Activated CD8-positive, alpha-beta memory T cell treated with anti-CD3 and anti-CD28 coated beads, Interleukin-2, amount 50 U/mL, for 24 hours (primary cell): ENCODE results near the gene MEIS2.

ENCODE experiments used
- DNase-seq: peaks from one replicate; pipeline ENCODE4 v3.0.0-alpha.2; 2020; ENCODE audit errors: extremely low read depth

MEIS2 gene

DNA sequence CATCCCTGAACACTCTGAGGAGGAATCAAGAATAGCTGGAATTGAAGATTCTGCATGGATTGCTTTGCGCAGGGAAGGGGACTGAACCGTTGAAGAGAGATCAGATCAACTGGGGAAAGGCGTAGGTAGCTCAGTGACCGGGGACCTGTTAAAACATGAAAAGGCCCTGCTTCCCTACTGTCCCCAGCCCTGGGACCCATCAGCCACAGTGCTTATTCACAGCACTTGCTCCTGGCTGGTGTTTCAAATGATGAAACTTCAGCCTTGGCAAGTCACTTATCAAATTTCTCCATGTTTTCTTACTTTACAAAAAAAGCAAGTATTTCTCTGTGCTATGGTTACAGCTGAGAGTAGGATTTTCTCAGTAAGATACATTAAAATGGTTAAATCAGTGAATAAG lies 199.3 kb downstream of the MEIS2 start:
- DNase-seq = no peak

DNA sequence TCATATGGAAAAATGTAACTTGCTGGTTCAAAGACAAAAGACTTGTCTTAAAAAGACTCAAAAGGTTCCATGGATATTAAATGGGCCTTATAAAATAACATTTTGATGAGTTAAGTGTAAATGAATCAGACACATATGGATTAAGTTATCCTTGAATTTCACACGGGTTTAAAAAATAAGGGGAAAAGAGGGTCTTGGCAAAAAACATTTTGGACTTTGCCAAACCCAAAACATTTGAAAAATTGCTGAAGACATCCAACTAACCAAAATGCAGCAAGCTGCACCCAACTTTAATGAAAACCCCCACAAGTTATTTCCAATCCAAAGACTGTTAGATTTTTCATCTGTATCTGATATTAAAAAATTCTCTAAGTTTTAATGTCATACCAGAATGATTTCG lies 200.7 kb downstream of the MEIS2 start:
- DNase-seq = no peak

DNA sequence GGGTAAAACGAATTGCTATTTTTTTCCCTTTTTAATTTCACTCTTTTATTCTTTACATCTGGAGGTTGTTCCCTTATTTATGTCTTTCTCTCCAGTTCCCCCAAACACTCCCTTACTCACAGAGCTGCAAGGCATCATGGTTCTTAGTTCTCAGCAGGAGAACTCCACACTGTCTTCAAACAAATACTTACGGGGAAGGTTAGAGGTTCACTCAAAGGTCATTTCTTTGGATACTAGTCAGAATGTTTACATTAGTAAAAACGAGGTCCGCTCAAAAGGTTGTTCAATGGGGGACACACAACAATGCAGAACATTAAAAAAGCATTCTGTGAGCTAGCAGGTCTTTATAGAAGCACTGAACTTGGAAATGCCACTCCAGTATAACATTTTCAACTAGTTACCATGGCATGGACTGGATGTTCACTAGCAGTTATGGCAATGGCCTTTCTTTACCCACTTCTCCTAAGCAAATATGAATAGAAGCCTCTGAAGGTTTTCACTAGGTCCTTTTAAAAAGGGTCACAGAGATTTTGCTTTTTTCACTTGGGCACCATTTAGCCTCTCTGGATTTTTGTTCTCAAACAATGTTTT lies 201.7 kb downstream of the MEIS2 start:
- no peak for DNase-seq

DNA sequence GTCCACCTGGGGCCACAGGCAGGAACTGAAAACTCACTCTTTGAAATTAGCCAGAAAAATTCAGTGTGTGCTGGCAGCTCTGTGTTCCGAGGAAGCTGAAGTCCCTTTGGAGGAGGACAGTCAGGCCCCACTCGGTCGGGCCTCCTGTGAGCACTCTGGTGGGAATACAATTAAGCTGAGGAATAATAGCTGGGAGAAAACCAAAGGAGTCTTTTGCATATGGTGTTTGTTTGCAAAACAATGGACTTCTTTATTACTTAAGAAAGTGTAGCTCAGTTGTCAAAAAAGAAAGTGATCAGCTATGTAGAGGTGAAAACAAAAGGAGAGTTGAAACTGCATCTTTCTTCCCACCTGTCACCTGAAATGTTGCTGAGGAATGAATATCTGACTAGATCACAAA lies 202.5 kb downstream of the MEIS2 start:
- DNase-seq = no peak

DNA sequence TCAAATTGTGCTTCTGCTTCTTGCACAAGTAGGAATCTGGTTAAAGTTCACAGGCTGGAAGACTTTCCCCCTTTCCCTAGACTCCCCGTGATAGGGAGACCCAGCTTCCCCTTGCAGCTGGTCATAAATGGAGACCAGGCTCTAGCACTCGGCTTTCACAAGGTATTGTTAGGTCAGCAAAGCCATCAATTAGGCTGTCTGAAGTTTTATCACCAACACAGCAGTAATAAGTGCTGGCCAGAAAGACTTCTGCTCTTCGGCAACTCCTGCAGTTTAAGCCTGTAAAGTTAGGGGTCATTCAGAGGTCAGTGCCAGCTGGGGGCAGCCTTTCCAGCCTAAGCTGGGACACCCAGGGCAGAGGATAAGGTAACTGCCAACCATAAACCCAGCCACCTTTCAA lies 203.4 kb downstream of the MEIS2 start:
- no peak for DNase-seq

DNA sequence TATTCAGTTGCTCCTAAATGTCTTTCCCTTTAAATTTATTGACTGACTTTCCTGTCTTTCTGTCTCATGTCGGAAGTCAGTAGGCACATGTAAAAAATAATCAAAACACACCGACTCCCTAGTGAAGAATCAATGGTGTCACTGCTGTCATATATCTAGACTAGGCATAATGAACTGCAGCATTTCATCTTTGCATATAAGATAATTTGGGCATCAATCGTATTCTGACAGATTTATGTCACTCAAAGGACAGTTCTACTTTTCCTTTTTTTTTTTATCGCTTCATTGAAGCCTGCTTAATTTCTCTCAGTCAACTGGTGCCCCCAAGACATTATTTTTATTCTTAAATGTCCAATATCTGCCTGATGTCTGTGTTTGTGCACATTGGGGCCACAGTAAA lies 206.3 kb downstream of the MEIS2 start:
- no peak for DNase-seq

DNA sequence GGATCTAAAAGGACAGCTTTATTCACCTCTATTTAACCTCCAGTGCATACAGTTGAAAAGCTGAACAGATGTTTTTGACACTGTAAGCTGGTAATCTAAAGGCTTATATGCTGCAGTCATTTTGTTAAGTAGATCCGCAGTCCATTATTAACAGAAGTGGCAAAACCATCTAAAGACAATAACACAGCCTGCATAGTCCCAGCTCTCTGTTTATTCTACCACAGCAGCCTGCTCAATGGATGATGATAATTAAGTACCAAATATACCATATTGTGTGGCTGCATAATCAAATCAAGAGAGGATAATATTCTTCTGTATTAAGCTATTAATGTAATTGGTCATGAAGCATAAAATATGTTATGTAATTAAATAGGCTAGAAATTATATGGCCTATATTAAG lies 207.1 kb downstream of the MEIS2 start:
- no peak for DNase-seq

DNA sequence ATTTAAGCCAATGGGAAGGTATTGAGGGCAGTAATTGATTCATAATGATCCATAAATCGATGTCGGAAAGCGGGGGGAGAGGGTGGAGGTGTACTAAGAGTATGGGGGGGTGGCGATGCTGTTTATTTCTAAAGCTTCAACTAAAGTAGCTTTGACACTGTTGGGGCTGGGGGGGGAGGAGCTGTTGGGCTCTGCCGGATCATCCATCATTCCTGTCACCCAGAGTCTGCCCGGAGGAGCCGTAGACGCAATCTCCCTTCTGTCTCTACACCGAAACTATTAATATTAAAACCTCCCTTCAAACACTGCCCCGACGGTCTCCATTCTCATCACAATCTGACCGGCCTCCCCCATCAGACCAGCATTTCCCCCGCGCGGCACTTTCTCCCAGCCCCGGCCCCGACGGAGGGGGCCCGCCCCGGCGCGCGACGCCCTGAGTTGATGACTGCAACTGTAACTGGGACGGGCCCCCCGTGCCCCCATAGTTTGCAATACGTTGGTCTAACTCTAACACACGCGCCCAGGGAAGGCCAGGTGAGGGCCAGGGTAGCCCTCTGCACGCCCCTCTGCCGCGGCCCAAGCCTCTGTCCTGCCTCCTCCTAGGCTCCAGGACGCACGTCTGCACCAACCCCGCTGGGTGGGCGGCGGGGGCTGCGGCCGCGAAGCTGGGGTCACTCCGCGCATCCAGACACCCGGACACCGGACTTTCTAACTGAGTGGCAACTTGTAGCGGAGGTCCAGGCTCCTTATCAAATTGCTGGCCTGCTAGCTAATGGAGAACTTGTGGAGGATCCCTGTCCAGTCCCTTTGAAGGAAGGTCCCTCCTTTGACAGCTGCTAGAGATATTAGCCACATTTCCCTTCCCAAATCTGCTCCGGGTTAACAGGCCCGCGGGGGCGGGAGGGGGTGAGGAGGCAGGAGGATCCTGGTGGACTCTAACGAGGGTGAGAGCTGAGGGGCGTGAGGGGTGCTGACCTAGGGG lies 212.0 kb downstream of the MEIS2 start:
- no peak for DNase-seq

DNA sequence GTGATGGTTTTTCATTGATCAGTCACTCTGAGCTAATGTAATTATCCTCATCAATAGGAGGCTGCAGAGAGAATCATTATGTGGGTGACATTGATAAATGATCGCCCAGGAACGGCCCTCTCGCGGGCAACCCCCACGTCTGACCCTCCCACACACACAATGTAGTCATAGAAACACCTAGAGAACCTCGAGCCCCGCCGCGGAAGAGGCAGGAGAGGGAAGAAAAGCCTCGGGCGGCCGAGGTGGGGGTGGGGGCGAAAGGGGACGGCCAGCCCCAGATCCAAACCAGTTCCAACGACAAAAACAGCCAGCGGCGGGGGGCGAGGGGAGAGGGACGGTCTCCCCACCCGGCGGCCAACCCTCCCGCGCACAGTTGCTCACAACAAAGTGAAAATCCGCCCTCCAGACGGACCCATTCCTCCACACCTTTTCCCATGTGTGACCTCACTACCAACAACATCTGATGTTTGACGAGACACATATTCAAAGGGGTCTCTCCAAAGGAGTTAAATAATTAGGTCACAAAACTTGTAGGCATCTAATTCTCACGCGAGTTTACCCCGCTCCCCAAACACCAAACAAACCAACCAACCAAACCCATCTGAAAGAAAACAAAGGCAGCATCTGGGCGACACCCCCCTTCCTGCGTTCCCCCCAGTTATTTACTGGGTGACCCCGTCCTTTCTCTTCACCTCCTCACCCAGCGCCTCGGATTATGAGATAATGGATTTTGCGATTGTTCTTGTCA lies 213.0 kb downstream of the MEIS2 start:
- no peak for DNase-seq

DNA sequence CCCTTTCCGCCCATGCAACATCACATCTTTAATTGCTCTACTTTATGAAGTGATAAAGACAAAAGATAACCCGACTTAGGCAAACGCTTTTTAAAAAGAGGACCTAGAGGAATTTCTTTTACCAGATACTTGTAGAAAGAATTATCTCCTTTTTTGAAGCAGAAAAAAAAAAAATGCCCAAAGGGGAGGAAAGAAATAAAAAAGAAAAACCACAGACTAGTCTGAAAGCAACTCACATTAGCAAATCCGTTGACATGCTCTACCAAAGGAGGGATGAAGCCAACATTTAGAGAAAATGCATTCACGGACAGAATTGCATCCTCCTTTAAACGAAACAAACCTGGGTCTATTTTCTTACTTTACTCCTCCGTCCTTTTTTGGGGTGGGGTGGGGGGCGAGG lies 213.6 kb downstream of the MEIS2 start:
- DNase-seq = no peak

DNA sequence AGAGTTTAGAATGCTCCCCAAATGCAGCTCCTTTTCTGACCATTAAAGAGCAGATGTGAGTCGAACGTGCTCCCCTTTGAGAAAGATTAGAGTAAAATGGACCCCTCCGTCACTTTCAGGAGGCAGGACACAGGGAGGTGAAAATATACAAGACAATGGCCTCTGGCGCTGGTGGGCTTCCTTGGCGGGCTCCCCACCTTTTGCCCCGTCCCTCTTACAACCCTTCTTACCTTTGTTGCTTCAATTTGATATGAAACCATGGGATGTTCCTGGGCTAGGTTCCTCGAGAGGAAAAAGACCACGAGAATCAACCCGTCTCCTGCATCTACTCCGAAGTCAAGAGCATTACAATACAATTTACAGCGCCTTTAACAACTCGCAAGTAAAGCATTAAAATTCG lies 214.2 kb downstream of the MEIS2 start:
- DNase-seq = no peak

DNA sequence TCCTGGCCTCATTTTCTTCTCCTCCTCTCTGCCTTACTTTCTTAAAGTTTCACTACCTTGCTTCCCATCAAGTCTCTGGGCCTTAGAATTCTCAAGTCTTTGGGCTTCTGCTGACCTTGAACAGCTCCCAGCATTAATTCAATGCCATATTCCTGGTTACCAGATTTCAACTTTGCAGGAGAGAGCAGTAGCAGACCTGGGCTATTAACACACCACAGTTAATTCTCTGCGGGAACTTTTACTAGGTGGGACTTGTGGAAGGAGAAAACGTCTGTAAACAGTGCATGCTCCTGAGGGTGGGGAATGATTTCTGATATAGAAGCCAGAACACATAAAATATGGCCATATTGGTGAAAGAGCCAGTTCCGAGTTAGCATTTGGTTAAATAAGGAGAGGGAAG lies 214.6 kb downstream of the MEIS2 start:
- no peak for DNase-seq

DNA sequence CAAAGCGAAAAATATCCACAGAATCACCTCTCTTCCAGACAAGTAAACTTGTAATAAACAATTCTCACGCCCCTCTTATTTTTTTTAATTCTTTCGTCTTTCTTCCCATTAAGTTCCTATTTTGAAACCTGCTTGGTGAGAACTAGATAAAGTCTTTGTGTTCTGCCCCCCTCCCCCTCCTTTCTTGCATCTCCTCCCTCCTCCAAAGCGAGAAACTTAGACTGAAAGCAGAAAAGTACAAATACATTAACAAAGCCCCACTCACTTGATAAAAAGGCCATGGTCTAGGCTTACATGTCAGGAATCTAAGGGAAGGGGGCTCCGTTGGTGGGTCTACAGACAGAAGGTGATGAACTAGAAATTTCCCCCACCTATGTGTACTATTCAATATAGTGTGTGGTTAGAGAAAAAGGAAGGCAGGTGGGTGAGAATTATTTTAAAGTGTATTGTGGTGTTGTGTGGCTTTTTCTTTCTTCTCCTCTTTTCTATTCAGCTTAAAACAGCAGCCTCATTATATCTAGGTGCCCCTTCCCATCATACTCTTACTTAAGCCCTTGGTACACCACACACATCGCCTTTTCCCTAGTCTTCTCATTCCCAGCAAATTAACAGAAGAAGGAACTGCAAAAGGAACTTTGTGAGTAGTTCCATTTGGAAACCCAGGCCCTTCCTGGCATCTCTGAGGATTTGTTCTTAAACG lies 215.3 kb downstream of the MEIS2 start:
- no peak for DNase-seq

DNA sequence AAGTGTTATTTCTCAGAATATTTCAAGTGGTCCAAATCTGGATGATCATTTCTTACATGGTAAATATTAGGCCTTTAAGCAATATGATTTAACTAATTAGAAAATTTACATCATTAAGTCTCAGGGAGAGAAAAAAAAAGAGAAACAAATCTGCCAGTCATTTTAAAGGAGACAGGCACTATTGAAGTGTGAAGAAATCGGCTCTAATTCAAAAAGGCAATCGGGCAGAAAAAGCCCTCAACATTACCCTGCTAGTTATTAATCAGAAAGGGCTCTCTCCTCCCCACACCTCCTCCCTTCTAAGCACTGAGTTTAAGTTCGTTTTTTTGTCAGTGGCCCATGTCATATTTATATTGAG lies 215.9 kb downstream of the MEIS2 start:
- no peak for DNase-seq

DNA sequence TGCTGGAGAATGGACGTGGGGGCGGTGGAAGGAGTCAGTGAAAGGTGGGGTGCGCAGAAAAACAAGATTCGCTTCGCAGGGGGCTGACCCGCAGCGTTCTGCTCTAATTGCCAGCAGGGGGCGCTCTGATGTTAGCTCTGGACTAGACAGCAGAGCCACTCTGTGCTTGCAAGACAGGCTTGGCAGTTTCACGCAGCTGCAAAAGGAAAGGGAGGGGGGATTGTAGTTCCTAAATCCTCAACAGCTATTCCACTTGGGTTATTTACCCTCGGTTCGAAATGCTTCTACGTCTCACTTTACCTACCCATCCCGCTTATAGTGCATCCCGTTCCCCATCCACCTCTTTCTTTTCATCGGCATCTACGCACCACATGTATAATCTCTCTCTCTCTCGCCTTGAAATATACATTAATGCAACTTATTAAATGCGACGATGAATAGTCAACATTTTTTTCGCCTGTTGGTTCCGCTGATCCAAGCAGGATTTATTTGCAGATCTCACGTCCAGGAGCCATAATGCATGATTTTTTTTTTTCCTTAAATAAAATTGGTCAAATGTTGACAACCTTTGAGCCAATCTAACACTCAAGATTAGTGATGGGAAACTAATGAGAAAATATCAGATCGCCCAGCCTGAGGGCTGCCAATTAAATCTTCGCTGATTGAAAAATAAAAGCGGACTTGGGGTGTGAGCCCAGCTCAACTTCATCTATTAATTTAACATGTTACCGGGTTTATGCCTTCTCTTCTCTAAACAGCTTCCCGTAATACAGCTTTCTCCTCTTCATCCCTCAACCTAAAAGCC lies 216.4 kb downstream of the MEIS2 start:
- DNase-seq = peak; percentile 17

DNA sequence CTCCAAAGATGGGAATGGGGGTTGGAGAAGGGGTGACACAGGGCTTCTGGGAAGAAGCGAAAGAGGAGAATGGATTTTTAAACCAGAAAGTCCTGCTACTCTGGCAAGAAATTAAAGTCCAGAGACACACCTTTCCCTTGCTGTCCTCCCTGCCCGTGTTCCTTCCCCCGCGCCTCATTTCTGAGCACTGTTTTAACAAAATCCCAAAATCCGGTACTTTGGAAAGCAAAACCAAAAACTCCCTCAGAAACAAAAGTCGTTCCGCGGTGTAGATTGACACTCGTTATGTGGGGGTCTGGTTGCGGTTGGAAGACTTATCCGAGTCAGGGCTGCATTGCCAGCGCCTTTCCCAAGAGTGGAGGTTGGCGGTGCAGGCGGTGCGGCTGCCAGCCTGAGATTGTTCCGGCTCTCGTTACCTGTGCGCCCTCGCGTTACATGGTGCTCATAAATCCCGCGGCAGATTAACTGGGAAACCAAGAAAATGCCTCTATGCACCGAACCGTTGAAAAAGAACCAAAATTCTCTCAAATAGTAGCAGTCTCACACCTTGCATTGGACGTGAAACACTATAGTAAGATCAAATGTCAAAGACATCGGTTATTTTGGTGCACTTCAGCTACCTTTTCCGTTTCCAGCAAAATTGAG lies 217.7 kb downstream of the MEIS2 start:
- DNase-seq = no peak

DNA sequence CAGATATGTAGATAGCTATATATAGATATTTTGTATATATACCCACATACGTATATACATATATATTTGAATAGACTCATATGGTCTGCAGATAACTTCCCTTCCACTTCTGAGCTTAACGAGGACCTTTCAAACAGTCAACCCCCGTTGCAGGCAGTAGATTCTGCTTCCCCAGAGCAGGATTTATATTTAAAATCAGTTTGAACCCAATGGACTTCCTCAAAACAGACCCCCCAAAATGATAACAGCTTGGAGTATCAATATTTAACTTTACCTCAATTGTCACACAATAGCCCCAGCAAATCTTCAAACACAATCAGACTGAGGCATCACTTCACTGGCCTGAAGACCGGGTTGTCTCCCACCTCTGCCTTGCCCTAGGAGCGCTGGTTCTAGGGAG lies 218.3 kb downstream of the MEIS2 start:
- DNase-seq = no peak

DNA sequence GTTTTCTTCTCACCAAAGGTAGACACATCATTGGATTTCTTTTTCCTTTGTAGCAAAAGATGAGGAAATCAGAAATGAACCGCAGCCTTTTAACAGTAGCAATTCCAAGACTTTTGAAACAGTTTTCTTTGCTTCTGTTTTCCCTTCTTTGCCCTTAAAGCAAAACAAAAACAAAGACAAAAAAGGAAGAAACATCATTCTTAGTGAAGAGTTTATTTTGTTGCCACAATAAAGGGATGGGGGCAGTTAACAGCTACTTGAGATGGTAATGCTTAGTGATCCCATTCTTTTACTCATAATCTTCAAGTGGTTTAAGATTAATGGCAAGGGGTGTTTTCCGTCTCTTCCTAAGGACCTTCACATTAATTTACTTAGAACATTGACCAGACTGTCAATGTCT lies 218.8 kb downstream of the MEIS2 start:
- DNase-seq = no peak

DNA sequence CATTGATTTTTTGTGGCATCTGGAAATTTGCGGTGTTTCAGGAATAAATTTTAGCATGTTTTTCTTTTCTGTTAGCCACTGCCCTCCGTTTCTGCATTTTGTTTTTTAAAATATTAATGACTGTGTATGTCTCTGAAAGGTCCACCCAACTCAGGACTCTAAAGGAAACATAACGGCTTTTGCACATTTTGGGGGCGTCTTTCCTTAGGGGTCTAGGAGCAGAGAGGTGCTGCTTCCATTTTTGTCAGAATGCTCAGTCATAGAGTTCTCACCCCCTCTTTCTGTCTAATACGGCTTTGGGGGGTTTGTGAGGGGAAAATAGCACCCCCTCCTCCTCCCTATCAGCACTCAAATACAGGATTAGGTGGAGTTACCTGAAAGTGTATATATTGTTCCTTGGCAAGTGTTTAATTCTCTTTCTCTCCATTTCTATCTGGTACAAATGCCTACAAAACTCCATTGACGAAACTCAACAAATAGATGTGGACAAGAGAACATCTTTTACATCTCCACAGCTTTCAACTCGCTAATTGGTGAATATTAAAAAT lies 219.4 kb downstream of the MEIS2 start:
- no peak for DNase-seq

DNA sequence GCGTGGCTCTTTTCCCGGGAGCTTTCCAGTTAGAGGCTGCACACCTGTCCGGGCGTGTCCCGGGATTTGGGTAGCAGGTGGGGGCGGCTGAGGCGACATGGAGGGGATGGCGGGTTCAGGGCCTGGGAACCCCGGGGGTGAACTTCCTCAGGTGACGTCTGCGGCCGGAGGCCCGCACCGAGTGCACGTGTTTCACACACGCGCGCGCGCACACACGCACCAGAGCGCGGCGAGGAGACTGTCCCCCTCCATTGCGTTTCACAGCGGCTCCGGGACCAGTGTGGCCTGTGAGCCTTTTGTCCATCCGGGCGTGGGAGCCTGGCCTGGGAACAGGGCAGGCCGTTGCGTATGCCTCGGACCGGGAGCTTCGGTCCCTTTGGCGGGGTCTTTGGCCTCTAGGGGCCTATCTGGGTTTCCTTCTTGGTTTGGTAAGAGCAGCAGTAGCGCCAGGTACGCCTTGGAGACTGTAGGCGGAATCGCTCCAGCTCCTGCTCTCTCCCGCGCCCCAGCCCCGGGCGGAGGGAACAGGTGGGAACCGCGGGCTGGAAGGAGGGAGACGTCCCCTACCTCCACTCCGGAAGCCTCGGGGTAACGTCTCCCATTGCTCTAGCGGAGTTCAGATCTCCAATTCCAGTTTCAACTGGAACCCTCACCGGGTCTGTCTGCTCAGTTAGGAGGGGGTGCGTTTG lies 220.0 kb downstream of the MEIS2 start:
- no peak for DNase-seq
